ENCODE results near the gene CDH26.

CDH26 gene

GRCh38 chr20:60013296-60014139 lies 55.3 kb downstream of the CDH26 start:
- WGBS: 0% methylated on average over 1 of the region's 3 CpGs
- Histone ChIP-seq H3K23ac (ENCODE audit: low read length in 2 of 2) (no peak overlapping the region), H3K36me3 (ENCODE audit: control insufficient read depth in 1 of 2, insufficient read depth in 2 of 2, low read depth in 1 of 2, low read length in 2 of 2) (no peaks in the 10 kb centered on the region), H3K27me3 (ENCODE audit: control insufficient read depth in 1 of 2, insufficient read depth in 1 of 2, low read length in 2 of 2) (peaks cover 0 to 5% of the 10 kb centered on the region in 2 experiments), H4K91ac (ENCODE audit: low read length) (no peak overlapping the region), H4K8ac (ENCODE audit: low read length) (no peak overlapping the region), H3K4me1 (ENCODE audit: control insufficient read depth, insufficient read depth, low read depth, low read length) (no peaks in the 10 kb centered on the region), H3K79me1 (replicated peaks; ENCODE audit: low read length, poor library complexity, severe bottlenecking) (no peaks in the 10 kb centered on the region), H3K14ac (ENCODE audit: low read length in 2 of 2) (no peak overlapping the region), H2BK5ac (ENCODE audit: low read depth, low read length, poor library complexity, severe bottlenecking) (no peak overlapping the region), H3K4me2 (ENCODE audit: low read length, poor library complexity, severe bottlenecking) (no peak overlapping the region), H3K18ac (ENCODE audit: low read depth in 1 of 2, low read length in 2 of 2) (no peak overlapping the region), H2AK5ac (ENCODE audit: low read length, severe bottlenecking) (no peak overlapping the region), H3K4ac (ENCODE audit: low read depth in 1 of 2, low read length in 2 of 2) (no peak overlapping the region), H3K9me3 (ENCODE audit: control insufficient read depth, low read length) (peaks cover 12% of the 10 kb centered on the region), H2BK12ac (ENCODE audit: low read length in 2 of 2) (no peak overlapping the region), H3K9ac (ENCODE audit: low read length) (no peak overlapping the region), H3K27ac (ENCODE audit: low read length, poor library complexity, severe bottlenecking) (no peak overlapping the region), H2BK15ac (ENCODE audit: low read depth, poor library complexity, severe bottlenecking) (no peak overlapping the region), H3K4me3 (ENCODE audit: insufficient read depth in 1 of 2, low read depth in 1 of 2, low read length in 2 of 2) (no peak overlapping the region), H2AFZ (ENCODE audit: low read depth, low read length) (no peak overlapping the region), H2BK120ac (ENCODE audit: low read depth, low read length) (no peak overlapping the region)
- no peak for DNase-seq

GRCh38 chr20:60016406-60016805 lies 58.2 kb downstream of the CDH26 start:
- Histone ChIP-seq H3K9ac (ENCODE audit: low read length) (no peak overlapping the region), H2AK5ac (ENCODE audit: low read length, severe bottlenecking) (no peak overlapping the region), H2BK12ac (ENCODE audit: low read length in 2 of 2) (no peak overlapping the region), H3K79me1 (replicated peaks; ENCODE audit: low read length, poor library complexity, severe bottlenecking) (no peaks in the 10 kb centered on the region), H2BK15ac (ENCODE audit: low read depth, poor library complexity, severe bottlenecking) (no peak overlapping the region), H3K9me3 (ENCODE audit: control insufficient read depth, low read length) (peaks cover 14% of the 10 kb centered on the region), H3K23ac (ENCODE audit: low read length in 2 of 2) (no peak overlapping the region), H2BK5ac (ENCODE audit: low read depth, low read length, poor library complexity, severe bottlenecking) (no peak overlapping the region), H2BK120ac (ENCODE audit: low read depth, low read length) (no peak overlapping the region), H4K91ac (ENCODE audit: low read length) (no peak overlapping the region), H3K4me3 (ENCODE audit: insufficient read depth in 1 of 2, low read depth in 1 of 2, low read length in 2 of 2) (no peak overlapping the region), H2AFZ (ENCODE audit: low read depth, low read length) (no peak overlapping the region), H3K14ac (ENCODE audit: low read length in 2 of 2) (no peak overlapping the region), H3K27ac (ENCODE audit: low read length, poor library complexity, severe bottlenecking) (no peak overlapping the region), H4K8ac (ENCODE audit: low read length) (no peak overlapping the region), H3K36me3 (ENCODE audit: control insufficient read depth in 1 of 2, insufficient read depth in 2 of 2, low read depth in 1 of 2, low read length in 2 of 2) (no peaks in the 10 kb centered on the region), H3K18ac (ENCODE audit: low read depth in 1 of 2, low read length in 2 of 2) (no peak overlapping the region), H3K27me3 (ENCODE audit: control insufficient read depth in 1 of 2, insufficient read depth in 1 of 2, low read length in 2 of 2) (no peaks in the 10 kb centered on the region), H3K4me2 (ENCODE audit: low read length, poor library complexity, severe bottlenecking) (no peak overlapping the region), H3K4ac (ENCODE audit: low read depth in 1 of 2, low read length in 2 of 2) (no peak overlapping the region), H3K4me1 (ENCODE audit: control insufficient read depth, insufficient read depth, low read depth, low read length) (no peaks in the 10 kb centered on the region)
- DNase-seq: no peak

DNA sequence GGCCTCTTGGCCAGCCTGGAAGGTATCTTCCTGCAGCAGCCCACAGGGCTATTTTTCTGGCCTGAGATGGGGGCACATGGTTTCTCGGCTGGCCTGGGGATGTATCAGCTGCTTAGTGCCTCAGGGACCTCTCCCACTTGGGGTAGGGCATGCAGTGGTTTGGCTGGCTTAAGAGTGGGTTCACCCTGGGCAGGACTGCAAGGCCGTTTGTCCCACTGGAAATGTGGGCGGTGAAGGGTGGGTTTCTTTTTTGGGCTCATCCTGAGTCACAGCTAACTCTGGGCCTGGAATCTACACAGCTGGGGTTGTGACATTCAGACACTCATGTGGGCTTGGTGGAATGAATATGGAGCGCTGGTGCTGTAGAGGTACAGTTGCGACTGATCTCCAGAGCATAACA lies 62.0 kb downstream of the CDH26 start:
- Histone ChIP-seq H2BK15ac (ENCODE audit: low read depth, poor library complexity, severe bottlenecking) (no peak overlapping the region), H3K4me2 (ENCODE audit: low read length, poor library complexity, severe bottlenecking) (no peak overlapping the region), H2AK5ac (ENCODE audit: low read length, severe bottlenecking) (no peak overlapping the region), H3K4ac (ENCODE audit: low read depth in 1 of 2, low read length in 2 of 2) (no peak overlapping the region), H3K4me1 (ENCODE audit: control insufficient read depth, insufficient read depth, low read depth, low read length) (no peaks in the 10 kb centered on the region), H2BK5ac (ENCODE audit: low read depth, low read length, poor library complexity, severe bottlenecking) (no peak overlapping the region), H3K9me3 (ENCODE audit: control insufficient read depth, low read length) (peaks cover 14% of the 10 kb centered on the region), H3K23ac (ENCODE audit: low read length in 2 of 2) (no peak overlapping the region), H3K27me3 (ENCODE audit: control insufficient read depth in 1 of 2, insufficient read depth in 1 of 2, low read length in 2 of 2) (peaks cover 0 to 4% of the 10 kb centered on the region in 2 experiments), H3K14ac (ENCODE audit: low read length in 2 of 2) (no peak overlapping the region), H3K9ac (ENCODE audit: low read length) (no peak overlapping the region), H2BK12ac (ENCODE audit: low read length in 2 of 2) (no peak overlapping the region), H2AFZ (ENCODE audit: low read depth, low read length) (no peak overlapping the region), H2BK120ac (ENCODE audit: low read depth, low read length) (no peak overlapping the region), H3K79me1 (replicated peaks; ENCODE audit: low read length, poor library complexity, severe bottlenecking) (no peaks in the 10 kb centered on the region), H3K18ac (ENCODE audit: low read depth in 1 of 2, low read length in 2 of 2) (no peak overlapping the region), H3K27ac (ENCODE audit: low read length, poor library complexity, severe bottlenecking) (no peak overlapping the region), H4K8ac (ENCODE audit: low read length) (no peak overlapping the region), H4K91ac (ENCODE audit: low read length) (no peak overlapping the region), H3K36me3 (ENCODE audit: control insufficient read depth in 1 of 2, insufficient read depth in 2 of 2, low read depth in 1 of 2, low read length in 2 of 2) (no peaks in the 10 kb centered on the region), H3K4me3 (ENCODE audit: insufficient read depth in 1 of 2, low read depth in 1 of 2, low read length in 2 of 2) (no peak overlapping the region)
- 78% methylated on average over 5 of the region's 5 CpGs for WGBS
- DNase-seq: no peak

GRCh38 chr20:60021104-60021503 lies 62.9 kb downstream of the CDH26 start:
- no peak overlapping the region for H2AK5ac ChIP-seq (ENCODE audit: low read length, severe bottlenecking)
- H2BK120ac ChIP-seq (ENCODE audit: low read depth, low read length): no peak overlapping the region
- H2BK15ac ChIP-seq (ENCODE audit: low read depth, poor library complexity, severe bottlenecking): no peak overlapping the region
- no peak overlapping the region for H4K8ac ChIP-seq (ENCODE audit: low read length)
- no peak overlapping the region for H3K18ac ChIP-seq (ENCODE audit: low read depth in 1 of 2, low read length in 2 of 2)
- no peak for DNase-seq
- H4K91ac ChIP-seq (ENCODE audit: low read length): no peak overlapping the region
- H3K23ac ChIP-seq (ENCODE audit: low read length in 2 of 2): no peak overlapping the region
- no peak overlapping the region for H3K27ac ChIP-seq (ENCODE audit: low read length, poor library complexity, severe bottlenecking)
- H3K36me3 ChIP-seq (ENCODE audit: control insufficient read depth in 1 of 2, insufficient read depth in 2 of 2, low read depth in 1 of 2, low read length in 2 of 2): no peaks in the 10 kb centered on the region
- no peak overlapping the region for H3K9ac ChIP-seq (ENCODE audit: low read length)
- no peaks in the 10 kb centered on the region for H3K79me1 ChIP-seq (replicated peaks; ENCODE audit: low read length, poor library complexity, severe bottlenecking)
- no peak overlapping the region for H2AFZ ChIP-seq (ENCODE audit: low read depth, low read length)
- no peak overlapping the region for H2BK5ac ChIP-seq (ENCODE audit: low read depth, low read length, poor library complexity, severe bottlenecking)
- H3K4me3 ChIP-seq (ENCODE audit: insufficient read depth in 1 of 2, low read depth in 1 of 2, low read length in 2 of 2): no peak overlapping the region
- WGBS: no CpG with 5 or more reads among the region's 1 CpG
- no peak overlapping the region for H3K14ac ChIP-seq (ENCODE audit: low read length in 2 of 2)
- H3K4me1 ChIP-seq (ENCODE audit: control insufficient read depth, insufficient read depth, low read depth, low read length): no peaks in the 10 kb centered on the region
- H3K9me3 ChIP-seq (ENCODE audit: control insufficient read depth, low read length): peaks cover 8% of the 10 kb centered on the region
- H3K4me2 ChIP-seq (ENCODE audit: low read length, poor library complexity, severe bottlenecking): no peak overlapping the region
- H3K27me3 ChIP-seq (ENCODE audit: control insufficient read depth in 1 of 2, insufficient read depth in 1 of 2, low read length in 2 of 2): peaks cover 0 to 4% of the 10 kb centered on the region in 2 experiments
- no peak overlapping the region for H2BK12ac ChIP-seq (ENCODE audit: low read length in 2 of 2)
- H3K4ac ChIP-seq (ENCODE audit: low read depth in 1 of 2, low read length in 2 of 2): no peak overlapping the region

All from mesenchymal stem cell (in vitro differentiated cells and primary cell).